Amygdala (tissue), 56 donors: ENCODE results near the gene FLRT2.

Source experiments
- DNase-seq, 56 donors: peaks; one replicate each; lab custom pipeline; 2025; lab: John Stamatoyannopoulos, UW

Gene FLRT2

GRCh38 chr14:85584481-85584880 is 54.5 kb downstream of the FLRT2 start:
- DNase-seq: peak in 1 of 56 donors; percentile 16

- no peak for DNase-seq
Observed at GRCh38 chr14:85587151-85587711, 57.3 kb downstream of the FLRT2 start.

DNA sequence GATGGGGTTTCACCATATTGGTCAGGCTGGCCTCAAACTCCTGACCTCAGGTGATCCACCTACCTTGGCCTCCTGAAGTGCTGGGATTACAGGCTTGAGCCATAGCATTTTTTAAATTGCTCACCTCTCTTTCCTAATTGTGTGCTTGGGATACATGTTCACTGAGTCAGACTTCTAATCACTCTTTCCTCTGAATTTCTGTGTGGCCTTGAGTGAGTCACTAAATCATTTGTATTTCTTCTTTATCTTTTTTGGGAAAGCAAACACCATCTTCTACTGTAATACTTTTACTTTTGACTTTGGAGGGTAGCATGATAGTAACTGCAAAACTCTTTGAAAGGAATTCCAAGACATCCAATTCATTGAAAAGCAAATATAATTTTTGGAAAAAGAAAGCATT is 60.8 kb downstream of the FLRT2 start:
- DNase-seq: no peak

GRCh38 chr14:85594217-85594616 is 64.3 kb downstream of the FLRT2 start:
- no peak for DNase-seq

GRCh38 chr14:85595981-85596380 is 66.0 kb downstream of the FLRT2 start:
- DNase-seq: no peak

DNA sequence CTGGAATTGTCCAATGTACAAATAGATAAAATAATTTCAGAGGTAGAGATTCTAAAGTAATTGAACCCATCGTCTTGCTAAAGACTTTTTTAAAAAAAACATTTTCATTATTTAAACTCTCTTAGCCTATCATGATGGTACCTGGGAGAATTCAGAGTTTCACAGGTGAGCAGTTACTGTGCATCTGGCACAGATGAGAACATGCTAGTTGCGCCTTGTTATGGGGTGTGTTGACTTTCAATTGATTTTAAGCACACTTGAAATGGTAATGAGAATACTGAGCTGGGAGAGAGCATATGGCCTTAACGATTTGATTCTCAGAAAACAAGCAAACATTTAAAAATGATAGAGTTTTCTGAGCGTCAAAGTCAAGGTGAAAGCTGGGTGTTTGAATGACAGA is 66.6 kb downstream of the FLRT2 start:
- DNase-seq: no peak

DNA sequence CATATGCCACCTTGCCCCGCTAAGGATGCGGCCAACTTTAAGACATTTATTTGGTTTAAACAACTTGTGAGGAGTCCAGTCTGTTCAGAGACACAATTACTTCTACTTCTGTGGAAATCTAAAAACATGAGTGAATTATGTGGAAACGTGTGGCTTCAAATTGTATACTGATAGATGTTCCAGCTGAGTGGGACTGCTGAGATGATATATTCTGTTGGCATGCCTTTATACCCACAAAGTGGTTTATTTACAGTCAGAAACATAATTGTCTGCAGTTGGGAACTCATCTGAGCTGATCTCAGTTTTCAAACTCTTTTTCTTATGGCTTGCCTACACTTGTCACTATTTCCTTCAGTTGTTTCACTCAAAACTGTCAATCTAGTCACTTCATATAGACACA is 67.8 kb downstream of the FLRT2 start:
- no peak for DNase-seq

DNA sequence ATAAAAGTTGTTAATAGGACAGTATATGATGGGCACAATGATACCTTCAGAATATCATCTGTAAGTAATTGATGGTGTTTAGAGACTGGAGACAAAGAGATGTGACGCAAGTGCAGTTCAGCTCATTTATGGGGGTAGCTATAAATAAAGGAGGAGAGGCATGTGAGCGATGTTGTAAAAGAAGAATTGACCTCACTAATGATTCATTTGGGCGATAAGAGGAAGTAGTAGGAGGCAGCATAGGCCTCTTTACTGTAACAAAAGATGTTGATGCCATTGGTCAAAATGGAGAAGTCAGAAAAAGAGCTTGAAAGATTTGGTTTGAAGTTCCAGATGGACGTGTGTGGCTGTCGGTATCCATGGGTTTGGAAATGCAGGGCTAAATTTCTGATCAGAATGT is 70.0 kb downstream of the FLRT2 start:
- DNase-seq: no peak

DNA sequence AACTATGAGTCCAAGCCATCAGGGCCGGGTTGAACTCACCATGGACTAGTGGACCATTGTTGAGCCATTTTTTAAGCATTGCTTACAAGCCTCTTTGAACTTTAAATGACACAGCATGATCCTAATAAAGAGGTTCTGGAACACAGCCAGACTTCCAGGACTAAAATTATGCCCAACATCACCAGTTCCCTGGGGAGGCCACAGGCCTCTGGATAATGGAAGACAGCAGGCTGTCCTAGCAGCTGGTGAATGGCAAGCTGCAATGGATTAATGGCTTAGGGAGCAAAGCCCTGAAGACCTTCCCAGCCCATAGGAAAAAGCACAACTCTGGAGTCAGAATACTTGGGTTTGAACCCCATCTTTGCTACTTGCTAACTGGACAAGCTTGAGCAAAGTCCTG is 71.3 kb downstream of the FLRT2 start:
- DNase-seq: no peak

- DNase-seq: no peak
Observed at GRCh38 chr14:85601690-85602089, 71.7 kb downstream of the FLRT2 start.

- no peak for DNase-seq
Observed at GRCh38 chr14:85602345-85602744, 72.4 kb downstream of the FLRT2 start.

GRCh38 chr14:85604021-85604420 is 74.1 kb downstream of the FLRT2 start:
- no peak for DNase-seq

- no peak for DNase-seq
Observed at GRCh38 chr14:85604714-85605113, 74.8 kb downstream of the FLRT2 start.

DNA sequence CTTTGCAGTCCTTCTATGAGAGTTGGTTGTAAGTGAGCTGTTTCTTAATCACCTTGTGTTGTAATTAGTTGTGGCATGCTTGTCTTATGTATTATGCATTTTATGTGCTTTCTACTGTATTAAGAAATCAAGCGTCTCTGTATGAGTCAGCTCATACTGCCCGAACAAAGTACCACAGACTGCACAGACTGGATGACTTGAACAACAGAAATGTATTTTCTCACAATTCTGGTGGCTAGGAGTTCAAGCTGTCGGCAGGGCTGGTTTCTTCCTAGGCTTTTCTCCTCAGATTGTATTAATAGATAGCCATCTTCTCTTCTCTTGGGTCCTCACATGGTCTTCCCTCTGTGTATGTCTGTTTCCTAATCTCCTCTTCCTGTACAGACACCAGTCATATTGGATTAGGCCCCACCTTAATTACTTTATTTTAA is 77.7 kb downstream of the FLRT2 start:
- no peak for DNase-seq

- no peak for DNase-seq
Observed at GRCh38 chr14:85613496-85613895, 83.6 kb downstream of the FLRT2 start.

GRCh38 chr14:85616386-85616885 is 86.5 kb downstream of the FLRT2 start:
- no peak for DNase-seq

DNA sequence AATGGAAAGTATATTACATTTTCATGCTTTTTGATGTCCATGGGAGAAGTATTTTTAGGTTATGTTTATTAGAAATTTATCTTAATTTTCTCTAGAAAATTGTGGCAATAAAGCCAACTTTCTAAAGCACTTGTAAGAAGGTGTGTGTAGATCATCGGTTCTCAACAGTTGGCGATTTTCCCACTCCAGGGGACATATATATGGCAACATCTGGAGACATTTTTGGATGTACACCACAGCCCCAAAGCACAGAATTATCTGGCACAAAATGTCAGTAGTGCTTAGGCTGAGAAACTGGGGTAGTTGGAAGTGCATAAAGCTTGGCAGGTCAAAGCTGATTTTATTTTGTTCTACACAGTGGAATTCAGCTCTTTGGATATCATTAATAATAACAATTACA is 86.9 kb downstream of the FLRT2 start:
- no peak for DNase-seq

DNA sequence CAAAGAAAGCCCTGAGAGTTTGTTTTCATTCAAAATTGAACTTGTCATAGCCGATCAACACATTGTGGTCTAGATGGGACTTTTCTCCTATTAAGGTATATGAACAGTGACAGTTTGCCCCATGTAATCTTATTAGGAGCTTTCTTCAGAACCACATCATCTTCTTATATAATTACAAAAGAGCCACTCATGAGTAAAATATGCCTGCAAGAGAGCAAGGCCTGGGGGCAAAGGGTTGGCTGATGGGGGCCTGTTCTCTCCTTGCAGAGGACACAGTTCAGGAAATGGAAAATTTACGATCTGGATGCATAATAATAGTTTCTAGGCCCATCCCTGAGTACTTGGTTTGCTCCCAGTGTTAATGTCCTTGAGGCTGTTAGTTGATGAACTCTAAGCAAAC is 87.8 kb downstream of the FLRT2 start:
- no peak for DNase-seq

DNA sequence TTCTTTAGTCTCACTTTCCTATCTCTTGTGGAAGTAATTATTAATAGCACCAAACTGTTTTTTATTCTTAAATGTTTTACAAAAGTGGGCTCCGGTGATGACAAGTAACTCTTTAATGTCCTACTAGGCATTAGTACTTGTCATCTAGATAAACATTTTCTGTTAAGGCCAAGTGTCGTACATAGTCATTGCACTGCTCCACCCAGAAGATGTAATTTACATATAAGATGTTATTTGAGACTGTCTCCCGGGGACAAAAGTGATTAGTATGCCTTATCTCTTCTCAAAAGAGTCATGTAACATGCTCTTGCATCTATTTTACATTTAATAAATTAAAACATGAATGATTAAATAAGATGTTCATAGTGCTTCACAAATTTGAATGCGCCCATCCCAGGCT is 88.4 kb downstream of the FLRT2 start:
- DNase-seq: no peak

DNA sequence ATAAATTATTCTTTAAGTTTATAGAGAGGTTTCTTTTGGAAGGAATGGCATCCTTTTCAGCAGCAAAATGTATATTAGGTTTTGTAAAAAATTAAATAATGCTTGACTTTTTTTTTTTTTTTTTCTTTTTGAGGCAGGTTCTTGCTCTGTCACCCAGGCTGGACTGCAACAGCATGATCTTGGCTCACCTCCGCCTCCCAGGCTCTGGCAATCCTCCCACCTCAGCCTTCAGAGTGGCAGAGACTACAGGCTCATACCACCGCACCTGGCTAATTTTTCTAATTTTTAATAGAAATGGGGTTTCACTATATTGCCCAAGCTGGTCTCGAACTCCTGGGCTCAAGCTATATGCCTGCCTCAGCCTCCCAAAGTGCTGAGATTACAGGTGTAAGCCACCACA is 89.0 kb downstream of the FLRT2 start:
- no peak for DNase-seq

DNA sequence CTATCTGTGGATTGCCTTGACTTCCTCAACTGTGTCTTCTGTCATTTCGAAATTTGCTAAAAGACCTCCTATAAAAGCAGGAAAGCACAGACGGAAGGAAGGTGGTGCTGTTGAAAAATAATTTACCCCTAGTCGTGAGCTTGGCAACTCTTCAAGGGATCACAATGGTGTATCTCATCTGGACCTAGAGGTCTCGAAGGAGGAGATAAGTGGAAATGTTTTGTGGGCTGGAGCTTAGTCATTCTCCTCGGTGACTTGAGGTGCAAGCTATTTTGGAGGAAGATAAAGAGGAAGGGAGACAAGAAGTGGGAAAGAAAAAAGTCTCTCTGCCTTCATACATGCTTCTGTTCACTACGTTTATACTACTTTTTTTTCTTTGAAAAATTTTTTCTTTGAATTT is 89.9 kb downstream of the FLRT2 start:
- DNase-seq: no peak

DNA sequence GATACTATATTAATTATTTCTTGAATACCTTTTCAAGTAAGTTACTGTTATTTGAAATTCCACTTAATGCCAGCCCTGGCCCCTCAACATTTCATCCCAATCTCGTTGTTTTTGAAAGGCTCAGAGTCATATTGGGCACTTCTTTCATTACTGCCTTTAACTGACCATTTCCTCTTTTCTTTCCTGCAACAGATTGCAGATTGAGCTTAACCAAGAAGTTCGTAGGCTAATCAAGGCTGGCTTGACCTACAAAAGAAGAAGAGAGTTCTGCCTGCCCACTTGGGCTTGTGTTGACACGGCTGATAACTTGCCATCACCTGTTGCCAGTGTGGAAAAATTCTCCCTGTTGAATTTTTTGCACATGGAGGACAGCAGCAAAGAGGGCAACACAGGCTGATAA is 91.0 kb downstream of the FLRT2 start:
- no peak for DNase-seq

DNA sequence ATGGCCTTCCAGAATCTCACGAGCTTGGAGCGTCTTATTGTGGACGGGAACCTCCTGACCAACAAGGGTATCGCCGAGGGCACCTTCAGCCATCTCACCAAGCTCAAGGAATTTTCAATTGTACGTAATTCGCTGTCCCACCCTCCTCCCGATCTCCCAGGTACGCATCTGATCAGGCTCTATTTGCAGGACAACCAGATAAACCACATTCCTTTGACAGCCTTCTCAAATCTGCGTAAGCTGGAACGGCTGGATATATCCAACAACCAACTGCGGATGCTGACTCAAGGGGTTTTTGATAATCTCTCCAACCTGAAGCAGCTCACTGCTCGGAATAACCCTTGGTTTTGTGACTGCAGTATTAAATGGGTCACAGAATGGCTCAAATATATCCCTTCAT is 92.2 kb downstream of the FLRT2 start:
- no peak for DNase-seq
